OCI-LY1 (cell line): ENCODE data around the gene LDLRAD3.

Experiments
- EZH2 ChIP-seq: fragments of 200-600 bp; sonication (generic), shearing (Covaris generic); IDR thresholded peaks from 2 replicates; pipeline ENCODE4 v1.8.0; 2017; ENCODE audit warnings: borderline replicate concordance, mixed run types, mild to moderate bottlenecking, antibody characterized with exemption, low read length, moderate library complexity, mixed read lengths
- TF ChIP-seq, protein P1 (sequence below): fragments of 200-600 bp; sonication (generic), shearing (Covaris generic); IDR thresholded peaks from 2 replicates; pipeline ENCODE4 v1.5.1; 2017; ENCODE audit warnings: mild to moderate bottlenecking, antibody characterized with exemption, low read length, moderate library complexity, mixed read lengths

DNA sequence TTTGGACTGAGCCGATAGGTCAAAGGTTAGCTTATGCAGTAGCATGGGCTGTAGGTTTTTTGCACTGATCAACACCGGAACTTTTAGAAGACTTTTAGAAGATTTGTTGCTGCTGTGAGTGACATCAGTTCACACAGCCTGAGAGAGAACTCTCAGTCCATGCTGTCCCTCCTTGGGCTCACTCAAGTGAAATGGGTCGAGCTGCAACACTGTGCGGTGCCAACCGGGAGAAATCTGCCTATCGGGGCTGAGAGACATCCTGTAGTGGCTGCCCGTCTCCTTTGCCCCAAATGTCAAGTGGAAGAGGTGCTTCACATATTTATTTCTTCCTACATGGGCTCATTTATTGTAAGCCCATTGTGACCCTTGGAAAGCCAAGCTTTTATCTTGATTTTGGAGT is 170.2 kb downstream of the LDLRAD3 start:
- TF ChIP-seq, protein P1, sequence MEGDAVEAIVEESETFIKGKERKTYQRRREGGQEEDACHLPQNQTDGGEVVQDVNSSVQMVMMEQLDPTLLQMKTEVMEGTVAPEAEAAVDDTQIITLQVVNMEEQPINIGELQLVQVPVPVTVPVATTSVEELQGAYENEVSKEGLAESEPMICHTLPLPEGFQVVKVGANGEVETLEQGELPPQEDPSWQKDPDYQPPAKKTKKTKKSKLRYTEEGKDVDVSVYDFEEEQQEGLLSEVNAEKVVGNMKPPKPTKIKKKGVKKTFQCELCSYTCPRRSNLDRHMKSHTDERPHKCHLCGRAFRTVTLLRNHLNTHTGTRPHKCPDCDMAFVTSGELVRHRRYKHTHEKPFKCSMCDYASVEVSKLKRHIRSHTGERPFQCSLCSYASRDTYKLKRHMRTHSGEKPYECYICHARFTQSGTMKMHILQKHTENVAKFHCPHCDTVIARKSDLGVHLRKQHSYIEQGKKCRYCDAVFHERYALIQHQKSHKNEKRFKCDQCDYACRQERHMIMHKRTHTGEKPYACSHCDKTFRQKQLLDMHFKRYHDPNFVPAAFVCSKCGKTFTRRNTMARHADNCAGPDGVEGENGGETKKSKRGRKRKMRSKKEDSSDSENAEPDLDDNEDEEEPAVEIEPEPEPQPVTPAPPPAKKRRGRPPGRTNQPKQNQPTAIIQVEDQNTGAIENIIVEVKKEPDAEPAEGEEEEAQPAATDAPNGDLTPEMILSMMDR: no peak
- TF ChIP-seq EZH2: no peak
